SK-N-SH (cell line): ENCODE data around the gene EVI5. TPM values are rescaled to one million over a fixed set of nuclear protein-coding genes. Genes with fewer than 3 reads are reported as not detected.

Source experiments
- CTCF ChIA-PET: fragments of 300-600, 350-600 bp; formaldehyde crosslinking; extraction: SDS; loops from one replicate; lab custom pipeline; 2021; lab: Yijun Ruan, JAX
- POLR2A ChIA-PET: fragments of 350-600 bp; sonication (Branson Sonifier 250); formaldehyde crosslinking; extraction: SDS; loops from one replicate; lab custom pipeline; 2020; ENCODE audit warnings: antibody characterized with exemption, inconsistent platforms; lab: Yijun Ruan, JAX
- DNase-seq: peaks from one replicate; pipeline ENCODE4 v3.0.0; 2012
- H2AFZ ChIP-seq: fragments of 200-600 bp; sonication (generic); 2 replicates; pipeline ENCODE4 v1.8.1; 2016; ENCODE audit warnings: antibody characterized with exemption, mild to moderate bottlenecking, low read depth
- H3F3A ChIP-seq: fragments of 200-600 bp; sonication (generic); replicated peaks from 2 replicates; pipeline ENCODE3; 2016; ENCODE audit warnings: antibody characterized with exemption, mild to moderate bottlenecking; ENCODE audit not compliant: insufficient read depth
- H3K27ac ChIP-seq, 2 experiments: fragments of 200-500 bp in 1 of 2; fragments of 200-600 bp in 1 of 2; sonication (Bioruptor generic) in 1 of 2; sonication (generic), shearing (Covaris generic) in 1 of 2; 2 replicates each; pipeline versions ENCODE4 v1.5.1 to v1.6.1; 2014 to 2016; ENCODE audit warnings: low read depth in 2 of 2, inconsistent platforms in 1 of 2, low read length in 1 of 2, mild to moderate bottlenecking in 1 of 2, mixed read lengths in 1 of 2
- H3K27me3 ChIP-seq: fragments of 200-600 bp; sonication (generic), shearing (Covaris generic); 2 replicates; pipeline ENCODE4 v1.6.1; 2016; ENCODE audit warnings: mixed run types; ENCODE audit not compliant: insufficient read depth
- H3K36me3 ChIP-seq, 2 experiments: fragments of 200-500 bp in 1 of 2; fragments of 200-600 bp in 1 of 2; sonication (Bioruptor generic) in 1 of 2; sonication (generic) in 1 of 2; replicated peaks in 1 of 2; 2 replicates each; pipeline versions ENCODE3 to v1.5.1; 2014 to 2016; ENCODE audit warnings: low read length in 1 of 2, mild to moderate bottlenecking in 1 of 2; ENCODE audit not compliant: insufficient read depth in 2 of 2, control insufficient read depth in 1 of 2
- H3K4me1 ChIP-seq, 2 experiments: fragments of 200-500 bp in 1 of 2; fragments of 200-600 bp in 1 of 2; sonication (Bioruptor generic) in 1 of 2; sonication (generic), shearing (Covaris generic) in 1 of 2; 2 replicates each; pipeline versions ENCODE4 v1.5.1 to v1.6.1; 2014 to 2016; ENCODE audit warnings: low read depth in 1 of 2, low read length in 1 of 2, mixed run types in 1 of 2; ENCODE audit not compliant: insufficient read depth in 2 of 2, control insufficient read depth in 1 of 2
- H3K4me2 ChIP-seq: fragments of 200-600 bp; sonication (generic), shearing (Covaris generic); 2 replicates; pipeline ENCODE4 v1.6.1; 2017; ENCODE audit warnings: mixed run types
- H3K4me3 ChIP-seq, 2 experiments: fragments of 200-500 bp in 1 of 2; fragments of 200-600 bp in 1 of 2; sonication (Bioruptor generic) in 1 of 2; sonication (generic), shearing (Covaris generic) in 1 of 2; 2 replicates each; pipeline versions ENCODE4 v1.5.1 to v1.8.1; 2014 to 2016; ENCODE audit warnings: low read depth in 2 of 2, inconsistent platforms in 1 of 2, low read length in 1 of 2, mild to moderate bottlenecking in 1 of 2, mixed read lengths in 1 of 2, moderate library complexity in 1 of 2
- H3K79me2 ChIP-seq: fragments of 200-600 bp; sonication (generic); 2 replicates; pipeline ENCODE4 v1.8.1; 2017; ENCODE audit warnings: mild to moderate bottlenecking; ENCODE audit not compliant: insufficient read depth
- H3K9ac ChIP-seq: fragments of 200-600 bp; sonication (generic); 2 replicates; pipeline ENCODE4 v1.6.1; 2017; ENCODE audit warnings: mixed run types
- H3K9me2 ChIP-seq: fragments of 200-600 bp; sonication (generic); 2 replicates; pipeline ENCODE4 v1.6.1; 2017; ENCODE audit warnings: mixed run types
- H3K9me3 ChIP-seq: fragments of 200-600 bp; sonication (generic); 2 replicates; pipeline ENCODE4 v1.6.1; 2017; ENCODE audit warnings: mixed run types, mild to moderate bottlenecking, moderate library complexity
- H4K20me1 ChIP-seq: fragments of 200-600 bp; sonication (generic); 2 replicates; pipeline ENCODE4 v1.6.1; 2017; ENCODE audit warnings: mild to moderate bottlenecking, mixed run types; ENCODE audit not compliant: insufficient read depth
- CTCF ChIP-seq: fragments of 200-600 bp; sonication (generic); IDR thresholded peaks from 2 replicates; pipeline ENCODE4 v1.6.1; 2017; ENCODE audit warnings: antibody characterized with exemption, mild to moderate bottlenecking, moderate library complexity
- EP300 ChIP-seq, 2 experiments: IDR thresholded peaks; 2 replicates each; pipeline versions ENCODE4 v1.4.0 to v1.6.1; 2012; ENCODE audit warnings: borderline replicate concordance in 1 of 2, low read depth in 1 of 2, low read length in 1 of 2
- EZH2phosphoT487 ChIP-seq: fragments of 200-600 bp; sonication (generic); IDR thresholded peaks from 2 replicates; pipeline ENCODE4 v1.6.1; 2017; ENCODE audit warnings: low read depth, mixed run types, mild to moderate bottlenecking, antibody characterized with exemption, moderate library complexity, borderline replicate concordance
- FOXJ3 ChIP-seq: sonication (generic); formaldehyde crosslinking; IDR thresholded peaks from 2 replicates; pipeline ENCODE4 v1.5.1; 2020; ENCODE audit warnings: mild to moderate bottlenecking, missing genetic modification reagents
- FOXM1 ChIP-seq: IDR thresholded peaks from 2 replicates; pipeline ENCODE4 v1.4.0; 2012; ENCODE audit warnings: low read depth, mild to moderate bottlenecking
- GATA2 ChIP-seq: sonication (generic); formaldehyde crosslinking; IDR thresholded peaks from 2 replicates; pipeline ENCODE4 v1.5.0; 2020; ENCODE audit warnings: mild to moderate bottlenecking, missing genetic modification reagents
- IRF3 ChIP-seq: fragments of 150-350 bp; IDR thresholded peaks from 2 replicates; pipeline ENCODE4 v1.6.1; 2016; ENCODE audit warnings: mild to moderate bottlenecking, low read depth, low read length
- MXI1 ChIP-seq: IDR thresholded peaks from 2 replicates; pipeline ENCODE4 v1.6.1; 2012; ENCODE audit warnings: mild to moderate bottlenecking, low read depth, low read length, improper control_type of control experiment
- PBX3 ChIP-seq: IDR thresholded peaks from 2 replicates; pipeline ENCODE4; 2012
- POLR2AphosphoS5 ChIP-seq: IDR thresholded peaks from 2 replicates; pipeline ENCODE4 v1.6.1; 2012; ENCODE audit warnings: low read depth, low read length
- RAD21 ChIP-seq: IDR thresholded peaks from 2 replicates; pipeline ENCODE4 v1.6.1; 2012; ENCODE audit warnings: mild to moderate bottlenecking, low read length
- RCOR1 ChIP-seq: fragments of 150-350 bp; IDR thresholded peaks from 2 replicates; pipeline ENCODE4 v1.6.1; 2017; ENCODE audit warnings: antibody characterized with exemption, low read length
- RXRA ChIP-seq: IDR thresholded peaks from 2 replicates; pipeline ENCODE4 v1.4.0; 2012; ENCODE audit warnings: low read depth, mild to moderate bottlenecking, borderline replicate concordance
- TAF1 ChIP-seq: IDR thresholded peaks from 2 replicates; pipeline ENCODE4 v1.6.1; 2012; ENCODE audit warnings: low read depth, mild to moderate bottlenecking, low read length, moderate library complexity, borderline replicate concordance
- TCF12 ChIP-seq: IDR thresholded peaks from 2 replicates; pipeline ENCODE4 v1.4.0; 2012
- TEAD4 ChIP-seq: IDR thresholded peaks from 2 replicates; pipeline ENCODE4 v1.4.0; 2012; ENCODE audit warnings: mild to moderate bottlenecking, borderline replicate concordance; ENCODE audit not compliant: insufficient read depth
- USF1 ChIP-seq: IDR thresholded peaks from 2 replicates; pipeline ENCODE4 v1.4.0; 2012; ENCODE audit warnings: low read depth, borderline replicate concordance
- USF2 ChIP-seq: fragments of 150-350 bp; IDR thresholded peaks from 2 replicates; pipeline ENCODE4 v1.6.1; 2017; ENCODE audit warnings: antibody characterized with exemption, low read length, low read depth, borderline replicate concordance
- polyA plus RNA-seq, 3 experiments: library from polyadenylated mRNA; depleted of rRNA; stranded (reverse); fragments of >200 nt; gene quantifications; 2 replicates each; pipeline ENCODE4 v1.2.3, GENCODE V29; 2012

Gene EVI5
- polyA plus RNA-seq, 1 of the 3 experiments (the other 2 are of a cell fraction): 5.7 TPM

GRCh38 chr1:92695104-92695503 is 89.8 kb downstream of the EVI5 start:
- Histone ChIP-seq H3K79me2 (no peaks in the 10 kb centered on the region), H4K20me1 (no peaks in the 10 kb centered on the region), H3K4me3 (no peak overlapping the region), H3K9me3 (no peaks in the 10 kb centered on the region), H3K36me3 (peaks cover 14 to 39% of the 10 kb centered on the region in 2 experiments), H3K4me2 (no peak overlapping the region), H3K9me2 (no peaks in the 10 kb centered on the region), H2AFZ (no peak overlapping the region), H3K27me3 (no peaks in the 10 kb centered on the region), H3K4me1 (no peaks in the 10 kb centered on the region; a peak in 2 of 4 replicates), H3K27ac (no peak overlapping the region), H3F3A (no peaks in the 10 kb centered on the region), H3K9ac (no peak overlapping the region)
- TF ChIP-seq RXRA (no peak), MXI1 (no peak), EZH2phosphoT487 (no peak), FOXM1 (no peak), IRF3 (no peak), TCF12 (no peak), CTCF (no peak), TEAD4 (no peak), TAF1 (no peak), EP300 (IDR thresholded peaks at IDR 0.05; ENCODE audit: borderline replicate concordance in 1 of 2, low read depth in 1 of 2, low read length in 1 of 2) (no peak), RCOR1 (no peak), USF1 (no peak), FOXJ3 (CRISPR knock-in tag) (no peak), USF2 (no peak), GATA2 (CRISPR knock-in tag) (no peak), POLR2AphosphoS5 (no peak), RAD21 (no peak), PBX3 (no peak)
- POLR2A ChIA-PET: no interaction called here
- CTCF ChIA-PET: no interaction called here
- no peak for DNase-seq
